ENCODE results near the gene TBX21. TPM values are rescaled to one million over a fixed set of nuclear protein-coding genes. Genes with fewer than 3 reads are reported as not detected.

Gene TBX21
- total and polyA plus RNA-seq, 9 of the 15 experiments (the other 6 are each of a cell fraction or from before 2014, with no cell fraction given) = 0.07 TPM; not detected in 8

- TF ChIP-seq REST (IDR thresholded peaks at IDR 0.05; ENCODE audit: borderline replicate concordance) (peak; percentile 99), REST (CRISPR knock-in tag; IDR thresholded peaks at IDR 0.05; ENCODE audit: low read depth) (peak; percentile 96), ZBTB43 (CRISPR knock-in tag; IDR thresholded peaks at IDR 0.05) (no peak), FOXA3 (CRISPR knock-in tag; conservative IDR thresholded peaks at IDR 0.05 in 1 of 2, IDR thresholded peaks at IDR 0.05 in 1 of 2) (no peak), BRF1 (IDR thresholded peaks at IDR 0.05; ENCODE audit: borderline replicate concordance, extremely low read depth, insufficient read length) (no peak), HOXB6 (CRISPR knock-in tag; IDR thresholded peaks at IDR 0.05; ENCODE audit: borderline replicate concordance) (no peak), JUND (IDR thresholded peaks at IDR 0.05; ENCODE audit: borderline replicate concordance, low read depth, low read length) (no peak), JUND (tag; IDR thresholded peaks at IDR 0.05; ENCODE audit: borderline replicate concordance, low read depth, low read length) (no peak), PPARD (CRISPR knock-in tag; IDR thresholded peaks at IDR 0.05) (no peak), CREB3 (tag; conservative IDR thresholded peaks at IDR 0.05; ENCODE audit: low read depth) (0 out of 2 replicates have a peak, but pooled peaks have one; percentile 45), HMGN3 (IDR thresholded peaks at IDR 0.05; ENCODE audit: borderline replicate concordance, extremely low read depth, insufficient read length, low read depth, low read length) (no peak), FIP1L1 (IDR thresholded peaks at IDR 0.05; ENCODE audit: low read depth, low read length, poor library complexity, severe bottlenecking) (no peak), UBTF (IDR thresholded peaks at IDR 0.05; ENCODE audit: borderline replicate concordance in 1 of 2, low read depth in 2 of 2, low read length in 2 of 2) (no peak), IFI16 (CRISPR knock-in tag; IDR thresholded peaks at IDR 0.05) (no peak)
These were observed 52.6 kb downstream of the TBX21 start (continued) for GRCh38 chr17:47785538-47786123.

Measured in K562 (cell line).